Thoracic aorta (tissue), 2 donors: ENCODE measurements around the gene CATSPERZ. TPM values are rescaled to one million over a fixed set of nuclear protein-coding genes. Genes with fewer than 3 reads are reported as not detected.

Experiments used
- ATAC-seq: fragments of 150-250 bp; one replicate; pipeline ENCODE4 v1.8.0; 2017; ENCODE audit warnings: low read depth; ENCODE audit not compliant: insufficient number of reproducible peaks, low FRiP score
- DNase-seq: peaks from one replicate; pipeline ENCODE4 v3.0.0-alpha.2; 2020; ENCODE audit warnings: low spot score
- H3K27ac ChIP-seq, 2 donors: fragments of 200-600 bp; sonication (generic); 1 replicate in 1 of 2; 2 replicates in 1 of 2; pipeline ENCODE4 v1.5.1; 2016; ENCODE audit warnings: mild to moderate bottlenecking in 2 of 2, moderate library complexity in 2 of 2
- H3K27me3 ChIP-seq: fragments of 200-600 bp; sonication (generic); replicated peaks from 2 replicates; pipeline ENCODE4 v1.6.0; 2016; ENCODE audit warnings: mild to moderate bottlenecking; ENCODE audit not compliant: insufficient read depth
- H3K36me3 ChIP-seq: fragments of 200-600 bp; sonication (generic); one replicate; pipeline ENCODE4 v1.5.1; 2016
- H3K4me1 ChIP-seq, 2 donors: fragments of 200-600 bp; sonication (generic); 1 replicate in 1 of 2; 2 replicates in 1 of 2; pipeline versions ENCODE4 v1.5.1 to v1.6.0; 2016; ENCODE audit warnings: low read depth in 2 of 2, mild to moderate bottlenecking in 1 of 2; ENCODE audit not compliant: control insufficient read depth in 1 of 2
- H3K4me3 ChIP-seq: fragments of 200-600 bp; sonication (generic); 2 replicates; pipeline ENCODE4 v1.5.1; 2016; ENCODE audit warnings: mild to moderate bottlenecking
- H3K9me3 ChIP-seq: fragments of 200-600 bp; sonication (generic); 2 replicates; pipeline ENCODE4 v1.5.1; 2016
- CTCF ChIP-seq: fragments of 200-600 bp; sonication (generic); IDR thresholded peaks from one replicate; pipeline ENCODE4 v1.5.1; 2019; ENCODE audit warnings: antibody characterized with exemption
- total RNA-seq, 2 donors: library from RNA; depleted of rRNA; stranded (reverse); fragments of >200 nt; gene quantifications; one replicate each; pipeline versions ENCODE4 v1.1.0 to v1.2.3, GENCODE V29; 2016

CATSPERZ gene
- total RNA-seq, 2 donors from 2014 or later: not detected

GRCh38 chr11:64347193-64347867 lies 47.2 kb downstream of the CATSPERZ start:
- H3K36me3 ChIP-seq: no peaks in the 10 kb centered on the region
- H3K27ac ChIP-seq: no peak overlapping the region
- H3K4me3 ChIP-seq: no peak overlapping the region
- no peaks in the 10 kb centered on the region for H3K9me3 ChIP-seq
- ATAC-seq (no peak), DNase-seq (no peak)
- H3K4me1 ChIP-seq: no peaks in the 10 kb centered on the region
- H3K27me3 ChIP-seq: no peaks in the 10 kb centered on the region
- no peak for TF ChIP-seq CTCF

GRCh38 chr11:64348383-64349024 lies 48.3 kb downstream of the CATSPERZ start:
- ATAC-seq (no peak), DNase-seq (no peak)
- TF ChIP-seq CTCF: no peak
- no peak overlapping the region for H3K27ac ChIP-seq
- H3K4me1 ChIP-seq: no peaks in the 10 kb centered on the region
- no peaks in the 10 kb centered on the region for H3K9me3 ChIP-seq
- no peaks in the 10 kb centered on the region for H3K36me3 ChIP-seq
- no peak overlapping the region for H3K4me3 ChIP-seq
- H3K27me3 ChIP-seq: no peaks in the 10 kb centered on the region

GRCh38 chr11:64349025-64349387 lies 48.8 kb downstream of the CATSPERZ start:
- ATAC-seq: no peak
- no peak for TF ChIP-seq CTCF
- no peaks in the 10 kb centered on the region for H3K4me1 ChIP-seq
- no peak overlapping the region for H3K27ac ChIP-seq
- no peaks in the 10 kb centered on the region for H3K27me3 ChIP-seq
- H3K9me3 ChIP-seq: no peaks in the 10 kb centered on the region
- H3K4me3 ChIP-seq: no peak overlapping the region
- no peaks in the 10 kb centered on the region for H3K36me3 ChIP-seq
- no peak for DNase-seq

- TF ChIP-seq CTCF: no peak
- DNase-seq: no peak
Observed at GRCh38 chr11:64349404-64349803, 49.2 kb downstream of the CATSPERZ start.

GRCh38 chr11:64351136-64351631 lies 51.0 kb downstream of the CATSPERZ start:
- DNase-seq (no peak), ATAC-seq (no peak)
- Histone ChIP-seq H3K4me3 (no peak overlapping the region), H3K27me3 (no peaks in the 10 kb centered on the region), H3K9me3 (no peaks in the 10 kb centered on the region), H3K36me3 (no peaks in the 10 kb centered on the region), H3K4me1 (peaks cover 5 to 8% of the 10 kb centered on the region in 2 donors), H3K27ac (no peak overlapping the region)
- no peak for TF ChIP-seq CTCF

More at GRCh38 chr11:64349404-64349803, 49.2 kb downstream of the CATSPERZ start:
- Histone ChIP-seq H3K27me3 (no peaks in the 10 kb centered on the region), H3K4me1 (no peaks in the 10 kb centered on the region), H3K4me3 (no peak overlapping the region), H3K9me3 (no peaks in the 10 kb centered on the region), H3K27ac (no peak overlapping the region), H3K36me3 (no peaks in the 10 kb centered on the region)
- no peak for ATAC-seq
